GM10266 (cell line): ENCODE measurements around the gene LTO1.

Source experiments
- DNase-seq: peaks from one replicate; pipeline ENCODE4 v3.0.0; 2012; ENCODE audit errors: extremely low spot score
- CTCF ChIP-seq: IDR thresholded peaks from 2 replicates; pipeline ENCODE4 v1.5.1; 2012; ENCODE audit warnings: mild to moderate bottlenecking, low read depth; ENCODE audit not compliant: control insufficient read depth, insufficient read depth; ENCODE audit errors: missing control alignments

The LTO1 gene

GRCh38 chr11:69677749-69678148 lies 2.6 kb upstream of the LTO1 start:
- no peak for TF ChIP-seq CTCF
- no peak for DNase-seq

- TF ChIP-seq CTCF: no peak
- DNase-seq: no peak
Observed at GRCh38 chr11:69674267-69674885, 777 bp downstream of the LTO1 start.

GRCh38 chr11:69671734-69672465 lies 3.3 kb downstream of the LTO1 start:
- DNase-seq: no peak
- TF ChIP-seq CTCF: no peak

- TF ChIP-seq CTCF: peak; percentile 89
- DNase-seq: peak; percentile 90
Observed at GRCh38 chr11:69670158-69670845, 4.9 kb downstream of the LTO1 start.

GRCh38 chr11:69669486-69669885 lies 5.7 kb downstream of the LTO1 start:
- no peak for TF ChIP-seq CTCF
- no peak for DNase-seq

GRCh38 chr11:69667619-69668604 lies 7.2 kb downstream of the LTO1 start:
- DNase-seq: no peak
- TF ChIP-seq CTCF: no peak
